Skeletal muscle satellite cell (primary cell): ENCODE data around the gene MAFG.

Source experiments
- H3K27me3 ChIP-seq: 2 replicates; pipeline ENCODE4 v1.7.0; 2013; ENCODE audit warnings: low read length; ENCODE audit not compliant: control insufficient read depth, insufficient read depth
- H3K36me3 ChIP-seq: 2 replicates; pipeline ENCODE4 v1.7.0; 2013; ENCODE audit warnings: mild to moderate bottlenecking, control low read depth, low read length; ENCODE audit not compliant: insufficient read depth
- H3K4me1 ChIP-seq: 2 replicates; pipeline ENCODE4 v1.7.0; 2013; ENCODE audit warnings: low read length; ENCODE audit not compliant: control insufficient read depth, insufficient read depth
- H3K4me2 ChIP-seq: 2 replicates; pipeline ENCODE4 v1.7.0; 2013; ENCODE audit warnings: mild to moderate bottlenecking, low read length
- H3K4me3 ChIP-seq: 2 replicates; pipeline ENCODE4 v1.7.0; 2013; ENCODE audit warnings: low read length
- H3K9ac ChIP-seq: 2 replicates; pipeline ENCODE4 v1.7.0; 2013; ENCODE audit warnings: mild to moderate bottlenecking, low read depth, low read length, moderate library complexity
- H3K9me3 ChIP-seq: replicated peaks from 2 replicates; pipeline ENCODE4 v1.7.0; 2013; ENCODE audit warnings: mild to moderate bottlenecking, control low read depth, low read length

The MAFG gene

DNA sequence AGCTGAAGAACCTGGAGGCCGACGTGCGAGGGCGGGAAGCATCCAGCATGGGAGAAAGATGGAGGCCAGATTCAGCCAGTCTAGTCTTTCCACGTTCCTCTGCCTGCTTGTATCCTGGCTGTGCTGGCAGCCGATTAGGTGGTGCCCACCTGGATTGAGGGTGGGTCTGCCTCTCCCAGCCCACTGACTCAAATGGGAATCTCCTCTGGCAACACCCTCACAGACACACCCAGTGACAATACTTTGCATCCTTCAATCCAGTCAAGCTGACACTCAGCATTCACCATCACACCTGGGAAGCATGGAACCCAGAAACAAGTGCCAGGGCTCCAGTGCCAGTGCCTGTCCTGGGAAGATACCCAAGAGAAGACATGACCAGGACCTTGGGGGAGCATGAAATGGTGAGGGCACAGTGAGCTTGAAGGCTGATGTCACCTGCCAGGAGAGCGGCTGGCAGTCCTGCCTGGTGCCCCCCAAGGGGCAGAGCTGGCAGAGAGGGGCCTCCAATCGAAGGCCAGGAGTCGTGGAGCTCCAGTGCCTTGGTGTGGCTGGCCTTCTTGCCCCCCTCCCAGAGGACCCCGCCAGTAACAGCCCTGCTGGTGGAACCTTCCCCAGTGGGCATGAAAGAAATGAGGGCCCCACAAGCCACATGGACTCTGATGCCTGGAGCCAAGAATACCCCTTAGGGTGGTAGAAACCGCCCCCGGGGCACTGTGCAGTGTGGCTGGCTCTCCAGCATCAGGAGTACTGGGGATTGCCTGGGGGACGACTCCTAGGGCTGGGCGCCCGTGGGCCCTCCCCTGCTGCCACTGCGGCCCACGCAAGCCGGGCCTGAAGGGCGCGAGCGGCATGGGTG is 26.1 kb downstream of the MAFG start:
- H3K4me2 ChIP-seq, result peak overlapping the region; percentile 86
- no peaks in the 10 kb centered on the region for H3K9me3 ChIP-seq
- no peaks in the 10 kb centered on the region for H3K27me3 ChIP-seq
- no peak overlapping the region for H3K9ac ChIP-seq
- H3K4me1 ChIP-seq, result peaks cover 17% of the 10 kb centered on the region
- H3K36me3 ChIP-seq, result peaks cover 39% of the 10 kb centered on the region
- H3K4me3 ChIP-seq, result peak overlapping the region; percentile 62

DNA sequence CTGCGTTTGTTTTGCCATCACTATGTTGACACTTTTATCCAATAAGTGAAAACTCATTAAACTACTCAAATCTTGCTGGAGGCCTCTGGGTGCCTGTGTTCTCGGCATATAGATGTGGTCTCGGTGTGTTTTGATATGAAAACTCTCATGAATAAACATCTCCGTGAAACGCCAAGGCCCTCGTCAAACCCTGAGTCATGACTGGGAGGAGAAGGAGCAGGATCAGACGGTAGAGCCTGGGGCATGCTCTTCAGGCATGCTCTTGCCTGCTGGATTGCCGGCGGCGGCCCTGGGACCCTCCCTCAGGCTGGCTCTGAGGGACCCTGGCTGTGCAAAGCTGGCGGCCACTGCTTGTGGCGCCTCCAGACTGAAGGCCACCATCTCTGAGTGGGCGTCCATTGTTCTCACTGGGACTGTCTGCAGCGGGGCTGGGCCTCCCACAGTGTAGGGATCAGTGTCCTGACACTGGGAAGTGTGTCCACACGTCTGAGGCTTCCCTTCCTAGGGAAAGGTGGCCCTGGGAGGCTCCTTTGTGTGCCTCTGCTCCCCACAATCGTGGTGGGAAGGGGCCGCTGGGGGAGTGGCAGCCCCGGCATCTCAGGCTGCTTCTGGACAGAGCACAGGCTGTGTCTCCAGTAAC is 27.2 kb downstream of the MAFG start:
- H3K4me3 ChIP-seq, result no peak overlapping the region
- H3K27me3 ChIP-seq, result no peaks in the 10 kb centered on the region
- peaks cover 17% of the 10 kb centered on the region for H3K4me1 ChIP-seq
- H3K9ac ChIP-seq, result no peak overlapping the region
- no peaks in the 10 kb centered on the region for H3K9me3 ChIP-seq
- H3K4me2 ChIP-seq, result no peak overlapping the region
- peaks cover 32% of the 10 kb centered on the region for H3K36me3 ChIP-seq

DNA sequence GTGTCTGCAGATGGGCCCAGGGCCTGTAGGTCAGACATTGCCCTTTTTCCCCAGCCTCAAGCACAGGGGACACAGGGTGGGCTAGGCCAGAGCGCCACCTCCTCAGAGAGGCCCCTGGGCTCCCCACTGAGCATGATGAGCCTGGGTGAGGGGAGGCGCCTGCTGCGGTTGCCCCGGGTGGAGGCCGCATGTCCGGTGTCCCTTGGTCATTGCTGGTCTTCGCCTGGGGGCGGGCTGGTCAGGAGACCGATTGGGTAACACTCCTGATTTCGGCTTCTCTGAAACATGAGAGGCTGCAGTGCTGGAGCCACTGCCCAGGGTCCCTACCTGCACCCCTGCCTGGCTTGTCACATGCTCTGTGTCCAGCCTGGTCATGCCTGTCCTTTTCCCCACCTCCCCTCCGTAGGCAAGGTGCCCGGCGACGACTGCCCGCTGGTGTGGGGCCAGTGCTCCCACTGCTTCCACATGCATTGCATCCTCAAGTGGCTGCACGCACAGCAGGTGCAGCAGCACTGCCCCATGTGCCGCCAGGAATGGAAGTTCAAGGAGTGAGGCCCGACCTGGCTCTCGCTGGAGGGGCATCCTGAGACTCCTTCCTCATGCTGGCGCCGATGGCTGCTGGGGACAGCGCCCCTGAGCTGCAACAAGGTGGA is 27.9 kb downstream of the MAFG start:
- Histone ChIP-seq H3K36me3 (peaks cover 33% of the 10 kb centered on the region), H3K27me3 (no peaks in the 10 kb centered on the region), H3K4me1 (peaks cover 17% of the 10 kb centered on the region), H3K4me3 (no peak overlapping the region), H3K9ac (no peak overlapping the region), H3K9me3 (no peaks in the 10 kb centered on the region), H3K4me2 (no peak overlapping the region)

DNA sequence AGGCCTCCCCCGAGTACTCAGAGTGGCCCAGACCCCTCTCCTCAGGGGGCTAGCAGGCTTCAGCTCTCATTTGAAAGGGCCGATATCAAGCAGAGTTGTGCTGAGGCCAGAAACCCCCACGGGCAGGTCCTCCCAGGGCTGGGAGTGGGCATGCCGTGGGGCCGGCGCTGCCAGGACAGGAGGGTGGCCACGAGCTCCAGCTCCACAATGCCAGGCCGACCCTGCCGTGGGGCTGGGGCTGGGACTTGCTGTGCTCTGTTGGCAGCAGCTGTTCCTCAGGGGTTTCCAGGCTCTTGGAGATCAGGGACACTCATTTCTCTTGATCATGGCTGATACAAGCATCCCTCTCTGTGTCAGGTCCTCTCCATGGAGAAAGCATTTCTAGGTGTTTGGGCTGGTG is 28.6 kb downstream of the MAFG start:
- no peak overlapping the region for H3K9ac ChIP-seq
- H3K9me3 ChIP-seq, result no peaks in the 10 kb centered on the region
- peaks cover 32% of the 10 kb centered on the region for H3K36me3 ChIP-seq
- peak overlapping the region; percentile 27 for H3K4me2 ChIP-seq
- no peaks in the 10 kb centered on the region for H3K27me3 ChIP-seq
- no peak overlapping the region for H3K4me3 ChIP-seq
- peaks cover 17% of the 10 kb centered on the region for H3K4me1 ChIP-seq

DNA sequence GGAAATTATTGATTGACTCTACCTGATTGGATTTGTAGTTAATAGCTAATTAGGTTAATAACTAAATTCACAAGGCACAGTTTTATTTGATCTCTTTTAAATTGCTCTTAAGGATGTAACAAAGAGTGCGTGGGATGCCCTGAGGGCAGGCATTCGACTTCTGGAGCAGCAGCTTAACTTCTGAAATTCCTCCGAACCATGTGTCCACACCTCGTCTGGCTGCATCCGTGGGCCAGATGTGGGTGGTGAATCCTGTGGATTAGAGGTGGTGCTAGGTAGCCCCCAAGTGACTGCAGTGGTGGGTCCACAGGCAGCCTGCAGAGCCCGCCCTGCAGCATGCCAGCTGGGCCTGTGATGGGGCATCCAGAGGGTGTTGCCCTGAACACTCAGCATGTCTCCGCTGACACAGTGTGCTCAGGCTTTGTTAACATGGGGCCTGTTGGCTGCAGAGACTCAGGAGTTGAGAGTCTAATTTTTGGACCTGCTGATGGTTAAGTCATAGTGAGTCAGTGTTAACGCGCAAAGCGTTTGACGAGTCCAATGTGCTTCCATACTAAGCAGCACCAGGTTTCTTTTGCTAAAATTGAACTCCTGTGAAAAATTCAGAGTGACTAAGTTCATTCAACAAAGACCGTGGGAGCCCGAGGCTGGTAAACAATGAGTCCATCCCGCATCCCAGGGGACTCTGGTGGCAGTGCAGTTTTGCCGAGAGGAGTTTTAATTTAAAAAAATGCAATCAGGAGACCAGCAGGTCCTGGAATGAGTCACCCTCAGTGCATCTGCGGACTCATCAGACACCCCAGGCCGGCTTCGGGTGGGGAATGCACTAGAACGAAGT is 29.3 kb downstream of the MAFG start:
- peaks cover 17% of the 10 kb centered on the region for H3K4me1 ChIP-seq
- H3K9me3 ChIP-seq, result no peaks in the 10 kb centered on the region
- no peaks in the 10 kb centered on the region for H3K27me3 ChIP-seq
- H3K36me3 ChIP-seq, result peaks cover 32% of the 10 kb centered on the region
- peak overlapping the region; percentile 24 for H3K9ac ChIP-seq
- no peak overlapping the region for H3K4me3 ChIP-seq
- H3K4me2 ChIP-seq, result peak overlapping the region; percentile 27

DNA sequence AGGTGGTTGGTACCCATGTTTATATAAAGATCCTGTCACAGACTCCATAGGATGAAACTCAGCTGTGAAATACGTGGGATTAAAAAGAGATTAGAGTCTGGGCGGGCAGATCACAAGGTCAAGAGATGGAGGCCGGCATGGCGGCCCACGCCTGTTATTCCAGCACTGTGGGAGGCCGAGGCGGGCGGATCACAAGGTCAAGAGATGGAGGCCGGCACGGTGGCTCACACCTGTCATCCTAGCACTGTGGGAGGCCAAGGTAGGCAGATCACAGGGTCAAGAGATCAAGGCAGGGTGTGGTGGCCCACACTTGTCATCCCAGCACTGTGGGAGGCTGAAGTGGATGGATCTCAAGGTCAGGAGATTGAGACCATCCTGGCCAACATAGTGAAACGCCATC is 32.1 kb downstream of the MAFG start:
- Histone ChIP-seq H3K9me3 (no peaks in the 10 kb centered on the region), H3K27me3 (no peaks in the 10 kb centered on the region), H3K9ac (no peak overlapping the region), H3K4me1 (peaks cover 18% of the 10 kb centered on the region), H3K4me2 (no peak overlapping the region), H3K4me3 (no peak overlapping the region), H3K36me3 (peaks cover 34% of the 10 kb centered on the region)

DNA sequence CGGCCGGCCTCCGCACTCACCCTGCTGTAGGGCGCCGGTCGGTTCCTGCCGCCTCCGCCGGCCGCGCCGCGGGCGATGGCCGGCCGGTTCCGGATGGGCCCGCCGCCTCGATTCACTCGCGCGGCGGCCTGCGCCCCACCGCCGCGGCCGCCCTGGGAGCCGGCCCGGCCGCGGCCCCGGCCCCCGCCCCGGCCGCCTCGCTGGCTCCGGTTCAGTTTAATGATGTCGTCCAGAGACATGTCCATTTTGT is 36.3 kb downstream of the MAFG start:
- peak overlapping the region; percentile 97 for H3K9ac ChIP-seq

DNA sequence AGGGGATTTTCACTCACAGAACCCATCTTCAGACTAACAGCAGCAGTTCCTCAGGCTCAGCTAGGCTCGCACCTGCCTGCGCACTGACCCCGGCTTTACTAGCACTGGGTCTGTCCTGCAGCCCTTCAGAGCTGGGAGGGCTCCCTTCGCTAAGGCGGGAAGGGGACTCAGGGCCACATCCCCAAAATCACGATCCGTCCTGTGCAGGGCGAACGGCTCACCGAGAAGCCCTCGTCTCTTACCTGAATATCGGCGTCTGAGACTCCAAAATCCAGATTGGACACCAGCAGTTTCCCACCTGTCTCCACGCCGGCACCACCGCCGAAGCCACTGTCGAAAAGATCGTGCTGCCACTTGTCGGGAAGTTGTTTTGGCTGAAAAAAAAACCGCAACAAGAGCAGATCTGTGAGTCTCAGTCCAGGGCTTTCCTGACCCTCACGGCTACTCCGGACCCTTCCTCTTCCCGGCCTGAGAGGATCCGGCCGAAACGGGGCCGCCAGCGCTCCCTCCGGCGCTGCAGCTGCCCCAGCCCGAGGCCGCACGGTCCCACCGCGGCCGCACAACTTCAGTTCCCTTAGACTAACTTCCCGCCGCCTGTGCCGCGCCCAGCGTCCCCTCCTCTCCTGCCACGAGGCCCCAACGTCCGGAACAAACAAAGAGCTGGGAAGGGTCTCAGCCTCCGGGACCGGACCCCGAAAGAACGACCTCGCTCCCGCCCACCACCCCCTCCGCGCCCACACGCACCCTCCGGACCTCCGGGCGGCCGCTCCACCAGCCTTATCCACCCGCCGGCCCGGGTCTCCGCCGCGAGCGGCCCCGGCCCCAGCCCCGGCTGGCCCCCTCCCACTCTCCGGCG is 36.9 kb downstream of the MAFG start:
- Histone ChIP-seq H3K4me1 (peaks cover 36% of the 10 kb centered on the region), H3K9me3 (no peaks in the 10 kb centered on the region), H3K4me3 (peak overlapping the region; percentile 98), H3K27me3 (no peaks in the 10 kb centered on the region), H3K36me3 (peaks cover 51% of the 10 kb centered on the region), H3K9ac (peak overlapping the region; percentile 97), H3K4me2 (peak overlapping the region; percentile 98)

More for the DNA sequence above, 36.3 kb downstream of the MAFG start:
- Histone ChIP-seq H3K4me1 (peaks cover 30% of the 10 kb centered on the region), H3K4me2 (no peak overlapping the region), H3K9me3 (no peaks in the 10 kb centered on the region), H3K36me3 (peaks cover 47% of the 10 kb centered on the region), H3K27me3 (no peaks in the 10 kb centered on the region), H3K4me3 (peak overlapping the region; percentile 98)

DNA sequence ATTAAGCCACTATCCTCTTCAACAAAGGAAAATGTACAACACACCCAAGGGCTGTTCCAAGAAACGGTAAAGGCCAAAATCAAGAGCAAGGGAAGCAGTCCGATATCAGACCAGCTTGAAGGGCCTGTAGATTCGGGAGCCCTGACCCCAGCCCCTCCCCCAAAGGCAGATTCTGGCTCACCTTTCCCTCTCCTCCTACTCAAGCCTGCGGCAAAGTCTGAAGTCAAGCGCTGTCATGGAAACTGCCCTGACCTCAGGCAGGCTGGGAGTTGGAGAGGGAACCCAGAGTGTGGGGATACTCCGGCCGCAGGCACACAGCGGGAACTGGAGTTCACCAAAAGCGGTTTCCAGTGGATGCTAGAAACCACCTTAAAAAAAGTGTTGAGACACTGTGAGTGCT is 37.9 kb downstream of the MAFG start:
- peaks cover 46% of the 10 kb centered on the region for H3K4me1 ChIP-seq
- H3K4me3 ChIP-seq, result peak overlapping the region; percentile 98
- no peaks in the 10 kb centered on the region for H3K27me3 ChIP-seq
- peaks cover 54% of the 10 kb centered on the region for H3K36me3 ChIP-seq
- peak overlapping the region; percentile 97 for H3K9ac ChIP-seq
- H3K9me3 ChIP-seq, result no peaks in the 10 kb centered on the region
- H3K4me2 ChIP-seq, result peak overlapping the region; percentile 98

DNA sequence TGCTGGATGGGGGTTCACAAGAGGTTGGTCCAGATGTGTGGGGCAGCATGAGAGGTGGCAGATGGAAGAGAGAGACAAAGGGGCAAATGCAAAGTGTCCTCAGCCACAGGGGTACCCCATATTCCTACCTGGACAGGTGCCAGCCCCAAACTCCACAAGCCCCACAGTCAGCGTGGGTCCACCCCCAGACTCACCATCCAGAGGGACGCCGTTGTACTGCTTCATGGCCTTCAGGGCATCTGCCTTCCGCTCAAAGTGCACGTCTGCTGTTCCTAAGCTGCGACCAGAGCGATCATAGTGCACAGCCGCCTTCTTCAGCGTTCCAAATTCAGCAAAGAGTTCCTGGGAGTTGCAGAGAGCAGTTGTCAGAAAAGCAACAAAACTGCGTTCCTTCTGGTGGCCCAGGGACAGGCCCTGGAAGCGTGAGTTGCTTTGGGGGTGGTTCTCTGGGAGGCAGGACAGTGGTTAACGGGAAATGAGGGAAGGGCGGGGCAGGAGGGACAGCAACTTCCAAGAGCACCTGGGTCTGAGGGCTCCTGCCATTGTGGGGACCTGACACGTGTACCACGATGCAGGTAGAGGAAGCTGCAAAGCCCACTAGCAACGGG is 38.4 kb downstream of the MAFG start:
- Histone ChIP-seq H3K4me2 (peak overlapping the region; percentile 98), H3K9ac (no peak overlapping the region), H3K27me3 (no peaks in the 10 kb centered on the region), H3K4me3 (no peak overlapping the region), H3K36me3 (peaks cover 53% of the 10 kb centered on the region), H3K9me3 (no peaks in the 10 kb centered on the region), H3K4me1 (peaks cover 51% of the 10 kb centered on the region)
